Bronchial epithelial cell (primary cell): ENCODE data around the gene ZFAND2A. TPM values are rescaled to one million over a fixed set of nuclear protein-coding genes. Genes with fewer than 3 reads are reported as not detected.

Experiments used
- DNase-seq: peaks from one replicate; pipeline ENCODE4 v3.0.0-alpha.2; 2010; ENCODE audit warnings: low read depth
- FAIRE-seq: peaks from 2 replicates; lab custom pipeline; 2011; peaks lifted over from hg19 to GRCh38; lab: Jason Lieb, UNC
- H3K27me3 ChIP-seq: 2 replicates; pipeline ENCODE4 v1.5.1; 2011; ENCODE audit warnings: low read length; ENCODE audit not compliant: control insufficient read depth, insufficient read depth
- H3K36me3 ChIP-seq: 2 replicates; pipeline ENCODE4 v1.5.1; 2011; ENCODE audit warnings: low read length; ENCODE audit not compliant: control insufficient read depth, insufficient read depth
- H3K4me3 ChIP-seq: 2 replicates; pipeline ENCODE4 v1.5.1; 2011; ENCODE audit warnings: mild to moderate bottlenecking, low read depth, low read length, control low read depth
- CTCF ChIP-seq: IDR thresholded peaks from 2 replicates; pipeline ENCODE4 v1.5.1; 2011; ENCODE audit warnings: mild to moderate bottlenecking, moderate library complexity, low read length, control low read depth, inconsistent platforms; ENCODE audit not compliant: insufficient read depth, severe bottlenecking
- total RNA-seq: library from RNA; depleted of rRNA; stranded (reverse); fragments of >200 nt; gene quantifications from 2 replicates; pipeline ENCODE4 v1.2.1, GENCODE V29; 2014

The ZFAND2A gene
- total RNA-seq, 1 donor from 2014 or later = 53.4 TPM

GRCh38 chr7:1154172-1154739, 5.7 kb downstream of the ZFAND2A start:
- H3K4me3 ChIP-seq = no peak overlapping the region
- FAIRE-seq (no peak), DNase-seq (no peak)
- peaks cover 29% of the 10 kb centered on the region for H3K36me3 ChIP-seq
- no peak for TF ChIP-seq CTCF
- no peaks in the 10 kb centered on the region for H3K27me3 ChIP-seq

GRCh38 chr7:1152492-1152891, 7.5 kb downstream of the ZFAND2A start:
- FAIRE-seq (no peak), DNase-seq (no peak)
- no peak for TF ChIP-seq CTCF
- Histone ChIP-seq H3K4me3 (no peak overlapping the region), H3K27me3 (no peaks in the 10 kb centered on the region), H3K36me3 (peaks cover 28% of the 10 kb centered on the region)

- Histone ChIP-seq H3K36me3 (peaks cover 26% of the 10 kb centered on the region), H3K27me3 (no peaks in the 10 kb centered on the region), H3K4me3 (no peak overlapping the region)
- TF ChIP-seq CTCF = no peak
- FAIRE-seq = no peak
- no peak for DNase-seq
Observed at GRCh38 chr7:1151653-1152425, 8.2 kb downstream of the ZFAND2A start.

- TF ChIP-seq CTCF = no peak
- no peak overlapping the region for H3K4me3 ChIP-seq
- DNase-seq (no peak), FAIRE-seq (no peak)
- peaks cover 25% of the 10 kb centered on the region for H3K36me3 ChIP-seq
- H3K27me3 ChIP-seq = no peaks in the 10 kb centered on the region
Observed at GRCh38 chr7:1151156-1151555, 8.8 kb downstream of the ZFAND2A start.

GRCh38 chr7:1150400-1151002, 9.5 kb downstream of the ZFAND2A start:
- TF ChIP-seq CTCF = no peak
- DNase-seq = no peak
- Histone ChIP-seq H3K4me3 (no peak overlapping the region), H3K36me3 (peaks cover 22% of the 10 kb centered on the region), H3K27me3 (no peaks in the 10 kb centered on the region)
- no peak for FAIRE-seq
